ENCODE results near the gene GPX3.

- TF ChIP-seq, protein P1, sequence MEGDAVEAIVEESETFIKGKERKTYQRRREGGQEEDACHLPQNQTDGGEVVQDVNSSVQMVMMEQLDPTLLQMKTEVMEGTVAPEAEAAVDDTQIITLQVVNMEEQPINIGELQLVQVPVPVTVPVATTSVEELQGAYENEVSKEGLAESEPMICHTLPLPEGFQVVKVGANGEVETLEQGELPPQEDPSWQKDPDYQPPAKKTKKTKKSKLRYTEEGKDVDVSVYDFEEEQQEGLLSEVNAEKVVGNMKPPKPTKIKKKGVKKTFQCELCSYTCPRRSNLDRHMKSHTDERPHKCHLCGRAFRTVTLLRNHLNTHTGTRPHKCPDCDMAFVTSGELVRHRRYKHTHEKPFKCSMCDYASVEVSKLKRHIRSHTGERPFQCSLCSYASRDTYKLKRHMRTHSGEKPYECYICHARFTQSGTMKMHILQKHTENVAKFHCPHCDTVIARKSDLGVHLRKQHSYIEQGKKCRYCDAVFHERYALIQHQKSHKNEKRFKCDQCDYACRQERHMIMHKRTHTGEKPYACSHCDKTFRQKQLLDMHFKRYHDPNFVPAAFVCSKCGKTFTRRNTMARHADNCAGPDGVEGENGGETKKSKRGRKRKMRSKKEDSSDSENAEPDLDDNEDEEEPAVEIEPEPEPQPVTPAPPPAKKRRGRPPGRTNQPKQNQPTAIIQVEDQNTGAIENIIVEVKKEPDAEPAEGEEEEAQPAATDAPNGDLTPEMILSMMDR (IDR thresholded peaks at IDR 0.05; ENCODE audit: low read depth, low read length) = no peak
- no peak for TF ChIP-seq EZH2phosphoT487 (IDR thresholded peaks at IDR 0.05; ENCODE audit: low read depth)
These were observed 5.7 kb downstream of the GPX3 start for GRCh38 chr5:151026088-151026487.

Data from OCI-LY3 (cell line).